Activated CD8-positive, alpha-beta memory T cell treated with anti-CD3 and anti-CD28 coated beads, Interleukin-2, amount 50 U/mL, for 4 hours (primary cell): ENCODE data around the gene PRELP.
"Not testable (repeated sequence)": the region's sequence is repeated elsewhere in the genome, so short reads cannot be mapped to it uniquely, and the experiment has no call there.

Experiments
- DNase-seq: peaks from one replicate; pipeline ENCODE4 v3.0.0-alpha.2; 2020

Gene PRELP

GRCh38 chr1:203454986-203455471, 20.6 kb upstream of the PRELP start:
- no peak for DNase-seq

DNA sequence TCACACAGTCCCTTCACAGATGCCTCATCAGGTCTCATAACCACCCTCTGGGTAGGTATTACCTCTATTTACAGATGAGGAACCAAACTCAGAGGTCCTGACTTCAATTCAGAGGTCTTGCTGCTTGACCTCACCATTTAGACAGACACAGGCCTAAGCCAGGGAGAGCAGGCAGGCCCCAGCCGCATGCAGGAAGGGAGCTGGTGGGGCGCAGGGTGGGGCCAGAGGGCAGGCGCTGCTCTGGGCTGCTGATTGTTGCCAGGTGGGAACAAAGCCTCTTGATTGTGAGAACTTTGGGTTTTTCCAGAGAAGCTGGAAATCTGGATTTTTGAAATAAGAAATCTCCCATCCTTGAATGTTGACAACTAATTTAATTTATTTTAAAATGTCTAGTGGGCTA, 19.9 kb upstream of the PRELP start:
- DNase-seq: no peak

DNA sequence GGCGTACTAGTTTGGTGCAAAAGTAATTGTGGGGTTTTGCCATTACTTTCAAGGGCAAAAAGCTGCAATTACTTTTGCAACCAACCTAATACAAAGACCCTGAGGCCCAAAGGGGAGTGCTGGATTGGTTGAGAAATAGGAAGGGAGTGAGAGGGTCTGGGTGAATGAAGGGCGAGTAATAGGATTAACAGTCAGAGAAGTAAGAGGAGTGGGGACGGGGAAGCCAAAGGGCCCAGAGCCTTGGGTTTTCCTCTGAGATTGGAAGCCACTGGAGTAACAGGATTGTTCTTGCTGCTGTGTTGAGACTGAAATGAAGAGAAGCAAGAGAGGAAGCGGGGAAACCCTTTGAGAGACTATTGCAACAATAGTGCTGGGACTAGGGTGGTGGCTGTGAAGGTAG, 19.0 kb upstream of the PRELP start:
- DNase-seq: no peak

DNA sequence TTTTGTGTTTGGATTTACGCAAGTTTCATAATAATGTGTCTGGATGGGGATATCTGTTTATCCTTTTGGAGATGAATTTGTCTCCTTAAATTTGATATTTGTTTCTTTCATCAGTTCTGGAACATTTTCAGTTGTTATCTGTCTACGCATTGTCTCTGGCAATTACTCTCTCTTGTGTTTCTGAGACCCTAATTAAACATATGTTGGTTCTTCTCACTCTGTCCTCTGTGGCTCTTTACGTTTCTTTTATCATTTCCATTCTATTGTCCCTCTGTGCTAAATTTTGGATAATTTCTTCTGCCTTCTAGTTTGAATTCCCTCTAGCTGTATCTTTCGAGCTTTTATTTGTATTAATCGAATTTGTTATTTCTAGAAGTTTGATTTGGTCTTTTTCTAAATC, 17.5 kb upstream of the PRELP start:
- DNase-seq: no peak

GRCh38 chr1:203459671-203460201, 15.9 kb upstream of the PRELP start:
- no peak for DNase-seq

DNA sequence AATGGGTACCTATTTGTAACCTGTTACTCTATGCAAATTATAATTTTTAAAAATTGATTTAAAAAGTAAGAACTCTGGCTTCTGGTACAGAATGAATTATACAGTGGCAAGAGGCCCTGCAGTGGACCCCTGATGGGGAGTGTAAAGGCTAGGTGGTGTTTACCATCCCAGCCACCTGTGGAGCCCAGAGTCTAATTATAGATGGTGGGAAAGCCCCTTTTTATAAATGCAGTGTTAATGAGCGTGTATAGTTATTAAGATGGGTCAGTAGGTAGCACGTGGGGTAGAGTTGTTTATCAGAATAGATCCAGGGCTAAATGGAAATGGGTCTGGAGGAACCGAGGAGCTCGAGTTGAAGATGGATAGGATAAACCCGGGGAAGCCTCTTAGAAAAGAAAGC, 13.9 kb upstream of the PRELP start:
- no peak for DNase-seq

DNA sequence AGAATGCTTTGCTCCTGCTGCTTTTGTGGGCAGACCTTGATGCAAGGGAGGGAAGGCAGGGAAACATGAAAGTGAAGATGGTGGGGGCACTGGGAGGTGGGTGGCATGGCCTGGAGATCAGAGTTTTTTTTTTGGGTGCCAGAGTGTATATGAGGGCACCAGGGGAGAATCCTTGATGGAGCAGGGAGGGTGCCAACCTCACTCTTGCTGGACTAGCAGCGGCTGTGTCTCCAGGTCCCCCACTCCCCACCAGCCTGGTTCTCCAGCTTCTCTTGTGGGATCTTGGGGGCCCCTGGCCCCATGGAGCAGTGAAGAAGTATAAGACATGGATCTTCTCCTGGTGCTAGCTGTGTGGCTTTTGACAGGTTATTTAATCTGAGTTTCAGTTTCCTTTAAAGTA, 13.5 kb upstream of the PRELP start:
- no peak for DNase-seq

GRCh38 chr1:203462878-203463277, 12.7 kb upstream of the PRELP start:
- DNase-seq: no peak

DNA sequence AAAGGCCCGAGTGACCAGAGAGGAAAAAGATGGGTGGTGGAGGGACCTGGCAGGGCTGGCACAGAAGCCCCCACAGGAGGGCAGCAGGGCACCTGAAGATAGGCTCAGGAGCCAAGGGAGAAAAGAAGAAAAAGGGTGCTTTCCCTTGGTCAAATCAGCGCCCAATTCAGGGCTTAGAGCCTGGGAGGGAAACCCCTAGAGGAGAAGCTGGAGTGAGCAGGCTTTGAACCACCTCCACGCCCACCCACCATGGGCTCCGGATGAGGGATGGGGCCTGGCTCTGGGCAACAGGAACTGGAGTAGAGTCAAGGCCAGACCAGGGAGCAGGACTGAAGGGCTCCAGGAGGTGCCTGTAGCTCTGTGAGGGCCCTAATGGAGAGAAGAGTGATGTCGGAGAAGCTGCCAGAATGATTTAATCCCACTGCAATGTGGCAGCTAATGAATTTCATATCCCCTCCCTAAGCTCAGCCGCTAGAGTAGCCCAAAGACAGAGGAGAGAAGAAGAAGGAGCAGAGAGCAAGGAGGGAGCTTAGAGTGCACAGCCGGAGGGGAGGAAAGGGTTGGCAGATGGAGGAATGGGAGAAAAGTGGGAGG, 12.0 kb upstream of the PRELP start:
- DNase-seq: no peak

GRCh38 chr1:203464226-203464625, 11.4 kb upstream of the PRELP start:
- no peak for DNase-seq

DNA sequence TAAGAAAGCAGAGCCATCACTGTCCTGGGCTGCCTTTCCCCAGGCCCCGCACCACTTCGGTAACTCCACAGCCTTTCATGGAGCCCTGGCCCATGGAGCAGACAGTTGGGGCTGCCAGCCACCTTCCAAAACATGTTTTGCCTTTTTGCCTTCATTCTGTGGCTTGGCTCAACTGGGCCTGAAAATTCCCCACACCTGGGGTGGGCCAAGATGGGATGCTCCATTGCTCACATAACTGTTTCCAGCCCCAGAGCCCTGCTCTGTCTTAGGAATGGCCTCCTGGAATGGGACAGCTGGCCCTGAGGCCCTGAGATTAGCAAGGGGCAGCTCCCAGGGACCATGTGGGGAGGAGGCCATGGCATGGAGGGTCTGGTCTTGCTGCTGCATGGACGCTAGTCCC, 10.9 kb upstream of the PRELP start:
- DNase-seq: no peak

GRCh38 chr1:203465146-203465798, 10.3 kb upstream of the PRELP start:
- no peak for DNase-seq

DNA sequence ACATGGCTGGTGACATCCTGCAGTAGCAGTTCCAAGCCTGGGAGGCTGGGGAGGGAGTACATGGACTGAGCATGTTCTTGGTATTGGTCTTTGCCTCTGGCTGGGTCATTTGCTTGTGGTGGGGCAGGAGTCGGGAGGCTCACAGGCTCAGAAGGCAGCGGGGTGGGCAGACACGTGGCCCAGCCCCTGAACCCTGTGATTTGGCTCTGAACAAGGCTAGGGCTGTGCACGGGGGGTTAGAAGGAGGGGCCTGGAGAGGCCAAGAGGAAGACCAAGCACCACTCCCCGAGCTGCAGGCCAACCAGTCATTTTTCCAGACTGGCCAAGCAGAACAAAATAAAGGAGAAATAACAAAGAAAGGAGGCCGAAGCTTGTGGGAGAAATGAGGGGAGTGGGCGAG, 9.7 kb upstream of the PRELP start:
- DNase-seq: no peak

DNA sequence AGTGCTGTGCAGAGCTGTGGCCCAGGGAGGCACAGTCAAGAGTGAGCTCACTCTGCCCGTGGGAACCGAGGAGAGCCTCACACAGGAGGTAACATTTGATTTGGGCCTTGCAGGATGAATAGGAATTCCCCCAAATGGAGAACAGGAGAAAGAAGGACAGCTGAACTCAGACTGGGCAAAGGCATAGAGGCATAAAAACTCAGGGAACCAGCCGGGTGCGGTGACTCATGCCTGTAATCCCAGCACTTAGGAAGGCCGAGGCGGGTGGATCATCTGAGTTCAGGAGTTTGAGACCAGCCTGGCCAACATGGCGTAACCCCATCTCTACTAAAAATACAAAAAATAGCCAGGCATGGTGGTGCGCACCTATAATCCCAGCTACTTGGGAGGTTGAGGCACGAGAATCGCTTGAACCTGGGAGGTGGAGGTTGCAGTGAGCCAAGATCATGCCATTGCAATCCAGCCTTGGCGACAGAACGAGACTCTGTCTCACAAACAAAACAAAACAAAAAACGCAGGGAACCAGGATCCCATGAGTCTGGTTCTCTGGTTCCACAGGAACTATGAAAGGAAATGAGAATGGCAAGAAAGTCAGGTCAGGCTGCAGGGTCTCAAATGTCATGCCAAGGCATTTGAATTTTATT, 8.6 kb upstream of the PRELP start:
- not testable (repeated sequence) for DNase-seq

DNA sequence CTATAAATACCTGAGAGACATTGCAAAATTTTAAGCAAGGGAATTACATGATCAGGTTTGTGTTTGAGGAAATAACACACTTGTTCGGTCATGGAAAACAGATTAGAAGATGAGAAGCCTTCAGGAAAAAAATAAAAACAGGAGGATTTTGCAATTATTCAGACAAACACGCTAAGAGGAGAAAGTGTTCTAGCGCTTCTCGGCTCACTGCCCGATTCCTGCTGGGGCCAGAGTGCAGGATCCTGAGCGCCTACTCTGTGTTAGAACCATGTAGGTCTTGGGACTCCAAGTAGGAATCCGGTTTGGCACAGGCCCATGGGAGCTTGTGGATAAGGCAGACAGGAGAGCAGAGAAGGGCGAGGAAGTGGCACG, 8.1 kb upstream of the PRELP start:
- no peak for DNase-seq

DNA sequence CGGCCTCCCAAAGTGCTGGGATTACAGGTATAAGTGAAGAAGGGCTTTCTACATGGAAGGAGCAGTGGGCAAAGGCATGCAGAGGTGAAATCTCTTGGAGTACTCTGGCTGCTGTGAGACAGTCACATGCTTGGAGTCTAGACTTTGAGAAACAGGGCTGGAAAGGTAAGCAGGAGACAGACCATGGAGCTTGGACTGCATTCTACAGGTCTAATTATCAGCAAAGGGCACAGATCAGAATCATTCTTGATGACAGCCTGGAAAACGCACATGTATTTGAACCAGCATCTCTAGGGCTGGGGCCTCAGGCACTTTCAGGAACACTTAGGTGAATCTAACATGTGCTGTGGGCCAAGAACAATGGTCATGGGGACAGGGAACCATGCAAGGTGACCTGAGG, 7.3 kb upstream of the PRELP start:
- no peak for DNase-seq

DNA sequence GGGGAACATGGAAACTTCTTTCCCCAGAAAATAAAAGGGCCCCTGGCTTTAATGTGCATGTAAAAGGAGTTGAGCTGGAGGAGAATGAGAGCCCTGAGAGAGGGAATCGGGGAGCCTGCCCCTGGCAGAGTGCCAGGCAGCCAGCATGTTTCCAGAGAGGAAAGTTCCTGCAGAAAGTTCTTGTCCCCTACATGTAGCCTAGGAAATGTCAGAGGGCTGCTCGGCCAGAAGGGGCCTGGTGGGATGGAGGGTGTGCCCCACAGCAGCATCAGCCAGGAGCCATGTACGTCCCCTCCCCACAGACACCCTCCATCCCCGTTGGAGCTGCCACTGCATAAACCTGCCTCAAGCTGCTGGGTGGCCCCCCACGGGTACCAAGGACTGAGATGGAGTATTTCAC, 5.4 kb upstream of the PRELP start:
- no peak for DNase-seq

- DNase-seq: no peak
These were observed 3.8 kb upstream of the PRELP start for GRCh38 chr1:203471841-203472240.

GRCh38 chr1:203473281-203473680, 2.3 kb upstream of the PRELP start:
- no peak for DNase-seq

- no peak for DNase-seq
These were observed 1.8 kb upstream of the PRELP start for GRCh38 chr1:203473781-203474305.

GRCh38 chr1:203476216-203476814, 709 bp downstream of the PRELP start:
- DNase-seq: no peak

DNA sequence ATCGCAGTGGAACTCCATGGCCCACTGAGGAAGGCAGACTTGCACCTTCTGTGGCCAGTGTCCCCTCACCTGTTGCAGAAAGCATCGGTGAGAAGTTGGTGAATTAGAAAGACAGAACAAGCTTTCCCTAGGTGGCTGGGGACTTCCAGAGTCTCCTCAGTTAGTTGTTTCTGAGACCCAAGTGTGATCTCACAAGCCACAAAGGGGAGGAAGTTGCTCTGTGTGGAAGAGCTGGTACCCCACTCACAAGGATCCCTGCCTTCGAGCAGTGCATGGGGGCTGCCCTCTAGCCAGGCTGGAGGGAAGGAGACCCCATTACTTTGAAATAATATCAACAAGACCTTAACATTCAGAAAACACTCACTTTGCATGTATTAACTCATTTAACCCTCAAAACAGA, 2.1 kb downstream of the PRELP start:
- no peak for DNase-seq

GRCh38 chr1:203478231-203478630, 2.6 kb downstream of the PRELP start:
- DNase-seq: no peak

DNA sequence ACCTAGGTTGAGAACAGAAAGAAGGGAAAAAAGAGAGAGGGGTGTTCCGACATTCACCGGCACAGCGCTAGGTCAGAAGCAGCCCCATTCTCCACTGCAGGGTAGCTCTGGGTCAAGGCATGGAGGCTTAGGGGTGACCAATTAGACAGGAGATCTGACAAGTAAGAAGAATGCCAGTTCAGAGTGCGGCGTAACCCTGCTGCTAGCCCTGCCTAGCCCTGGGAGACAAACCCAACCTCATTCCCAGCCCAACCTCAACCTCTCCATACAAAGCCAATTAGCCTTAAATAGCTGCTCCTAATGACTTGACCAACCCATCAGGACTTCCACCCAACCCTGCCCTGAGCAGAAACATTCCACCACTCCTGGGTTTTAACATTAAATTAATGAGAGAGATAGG, 3.4 kb downstream of the PRELP start:
- DNase-seq: no peak
